Activated T-helper 2 cell treated with anti-CD3 and anti-CD28 coated beads, Interferon-gamma antibody, Interleukin-2, Interleukin-4, amounts not matched to agents 10 μg/mL and 5 μg/mL and 100 μg/mL, durations not matched to agents 14 hours and 24 hours and 36 hours (primary cell): ENCODE data around the gene CTPS1. TPM values are rescaled to one million over a fixed set of nuclear protein-coding genes. Genes with fewer than 3 reads are reported as not detected.
A peak's percentile ranks its signal among the peaks of the same experiment; 100 is the strongest.

ENCODE experiments used
- DNase-seq: peaks from one replicate; pipeline ENCODE4 v3.0.0; 2021; ENCODE audit warnings: low spot score
- H3K27ac Mint-ChIP-seq: one replicate; pipeline ENCODE4 v1.8.0; 2021; ENCODE audit warnings: mixed read lengths
- H3K27me3 Mint-ChIP-seq: one replicate; pipeline ENCODE4 v1.8.0; 2021; ENCODE audit warnings: low read depth, mixed read lengths
- H3K36me3 Mint-ChIP-seq: one replicate; pipeline ENCODE4 v1.8.0; 2021; ENCODE audit warnings: low read depth, mixed read lengths
- H3K4me1 Mint-ChIP-seq: one replicate; pipeline ENCODE4 v1.8.0; 2021; ENCODE audit warnings: low read depth, mixed read lengths
- H3K4me3 Mint-ChIP-seq: one replicate; pipeline ENCODE4 v1.8.0; 2021; ENCODE audit warnings: low read depth, mild to moderate bottlenecking, moderate library complexity, mixed read lengths
- H3K9me3 Mint-ChIP-seq: one replicate; pipeline ENCODE4 v1.8.0; 2021; ENCODE audit warnings: mixed read lengths
- intact Hi-C: fragments of 100-400 bp; cut with micrococcal nuclease; formaldehyde crosslinking; loops from one replicate; pipeline ENCODE4 v1.15.1; 2023
- total RNA-seq: library from RNA; stranded (reverse); gene quantifications from 2 replicates; pipeline ENCODE4 v1.2.3, GENCODE V29; 2022

CTPS1 gene
- total RNA-seq, 1 donor from 2014 or later, result 124 TPM

DNA sequence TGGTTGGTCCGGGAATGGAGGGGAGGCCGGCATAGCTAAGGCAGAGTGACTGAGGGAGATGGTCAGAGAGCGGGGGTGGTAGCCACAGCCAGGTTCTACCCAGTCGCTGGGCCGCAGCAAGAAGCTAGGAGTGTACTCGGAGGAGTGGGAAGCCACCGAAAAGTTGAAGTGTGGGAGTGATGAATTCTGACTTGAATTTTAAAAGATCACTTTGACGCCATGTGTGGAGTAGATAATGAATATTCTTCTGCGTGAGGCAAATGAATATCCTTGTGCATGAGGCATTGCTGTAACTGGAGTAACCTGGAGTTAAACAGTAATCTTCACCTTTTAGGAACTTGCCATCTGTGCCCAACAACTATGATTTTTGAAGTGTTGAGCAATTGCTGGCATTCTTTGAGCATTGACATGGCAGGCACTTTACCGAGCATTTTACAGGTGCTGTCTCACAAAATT, 6.9 kb downstream of the CTPS1 start:
- intact Hi-C loops, result loop anchor here (10.0 kb wide), 2 partner anchors 258 to 1698 kb away; partner anchors contain the start of genes SCMH1 and YBX1
- no peaks in the 10 kb centered on the region for H3K9me3 Mint-ChIP-seq
- no peaks in the 10 kb centered on the region for H3K27me3 Mint-ChIP-seq
- no peak for DNase-seq
- H3K4me3 Mint-ChIP-seq, result no peak overlapping the region
- H3K4me1 Mint-ChIP-seq, result peaks cover 54% of the 10 kb centered on the region
- H3K36me3 Mint-ChIP-seq, result peaks cover 96% of the 10 kb centered on the region
- H3K27ac Mint-ChIP-seq, result peak overlapping the region; percentile 72

DNA sequence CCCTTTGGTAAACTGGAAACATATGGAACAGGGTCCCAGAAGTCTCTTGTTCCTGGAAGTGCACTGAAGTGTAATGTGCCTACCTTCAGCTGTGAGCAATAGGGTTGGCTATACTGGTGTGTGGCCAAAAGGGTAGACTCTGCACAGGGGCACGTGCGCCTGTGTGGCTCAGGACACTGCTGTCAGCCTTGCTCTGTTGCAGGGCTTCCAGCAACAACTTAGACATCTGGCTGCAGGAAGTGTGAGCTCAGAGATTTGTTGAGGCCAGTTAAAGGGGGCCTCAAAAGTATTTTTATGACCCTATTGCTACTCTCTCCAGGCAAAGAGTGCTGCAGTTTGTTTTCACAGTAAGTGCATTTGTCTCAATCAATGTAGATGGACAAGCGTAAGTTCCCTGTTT, 7.5 kb downstream of the CTPS1 start:
- peaks cover 50% of the 10 kb centered on the region for H3K4me1 Mint-ChIP-seq

DNA sequence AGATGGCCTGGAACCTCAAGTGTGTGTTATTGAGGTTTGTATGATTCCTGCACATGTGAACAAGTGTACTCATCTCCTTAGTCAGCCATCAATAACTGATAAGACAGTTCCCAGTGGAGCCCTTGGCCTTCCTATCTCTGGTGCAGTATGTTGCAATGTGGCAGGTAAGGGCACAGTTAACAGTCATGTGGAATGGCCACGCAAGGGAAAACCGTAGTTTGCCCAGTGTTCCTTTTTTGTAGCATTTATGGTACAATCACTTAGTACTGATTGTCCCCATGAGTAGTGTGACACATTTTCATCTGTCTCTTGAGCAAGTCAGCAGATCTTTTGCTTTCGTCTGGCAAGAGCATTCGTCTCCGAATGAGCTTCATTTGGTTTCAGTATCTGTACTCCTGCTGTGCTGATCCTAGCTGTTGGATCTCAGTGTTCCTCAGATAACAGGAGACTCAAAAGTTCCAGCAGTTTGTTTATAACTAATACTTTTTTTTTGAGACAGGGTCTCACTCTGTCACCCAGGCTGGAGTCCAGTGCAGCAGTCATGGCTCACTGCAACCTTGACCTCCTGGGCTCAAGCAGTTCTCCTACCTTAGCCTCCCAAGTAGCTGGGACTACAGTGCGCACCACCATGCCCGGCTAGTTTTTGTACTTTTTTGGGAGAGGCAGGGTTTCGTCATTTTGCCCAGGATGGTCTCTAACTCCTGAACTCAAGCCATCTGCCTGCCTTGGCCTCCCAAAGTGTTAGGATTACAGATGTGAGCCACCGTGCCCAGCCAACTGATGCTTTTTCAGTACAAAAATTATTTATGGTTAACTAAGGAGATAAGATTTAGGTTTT, 8.2 kb downstream of the CTPS1 start:
- intact Hi-C loops, result loop anchor here (10.0 kb wide), 2 partner anchors 257 to 1697 kb away; partner anchors contain the start of genes SCMH1 and YBX1
- H3K9me3 Mint-ChIP-seq, result no peaks in the 10 kb centered on the region
- no peaks in the 10 kb centered on the region for H3K27me3 Mint-ChIP-seq
- H3K4me3 Mint-ChIP-seq, result no peak overlapping the region
- H3K27ac Mint-ChIP-seq, result peak overlapping the region; percentile 55
- DNase-seq, result no peak
- peaks cover 98% of the 10 kb centered on the region for H3K36me3 Mint-ChIP-seq
- H3K4me1 Mint-ChIP-seq, result peaks cover 43% of the 10 kb centered on the region

More for the DNA sequence above, 7.5 kb downstream of the CTPS1 start:
- Mint-ChIP-seq H3K4me3 (no peak overlapping the region), H3K9me3 (no peaks in the 10 kb centered on the region), H3K27me3 (no peaks in the 10 kb centered on the region), H3K27ac (peak overlapping the region; percentile 55), H3K36me3 (peaks cover 98% of the 10 kb centered on the region)
- intact Hi-C loops, result loop anchor here (10.0 kb wide), 2 partner anchors 258 to 1698 kb away; partner anchors contain the start of genes SCMH1 and YBX1
- no peak for DNase-seq

DNA sequence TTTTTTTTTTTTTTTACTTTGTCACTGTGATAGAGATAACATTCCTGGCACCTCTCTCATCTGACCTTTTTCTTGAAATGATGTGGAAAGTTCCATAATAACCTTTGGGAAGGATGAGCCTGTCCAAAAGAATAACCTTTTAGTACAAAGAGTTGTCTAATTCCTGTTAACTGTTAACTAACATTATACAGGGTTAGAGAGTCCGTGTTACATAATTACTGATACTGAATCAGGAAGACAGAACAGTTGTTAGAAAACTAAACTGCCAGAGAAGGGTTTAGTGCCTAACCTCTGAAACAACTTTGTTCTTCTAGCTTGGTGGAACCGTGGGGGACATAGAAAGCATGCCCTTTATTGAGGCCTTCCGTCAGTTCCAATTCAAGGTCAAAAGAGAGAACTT, 8.8 kb downstream of the CTPS1 start:
- H3K27me3 Mint-ChIP-seq, result no peaks in the 10 kb centered on the region
- H3K4me3 Mint-ChIP-seq, result no peak overlapping the region
- H3K4me1 Mint-ChIP-seq, result peaks cover 38% of the 10 kb centered on the region
- H3K9me3 Mint-ChIP-seq, result no peaks in the 10 kb centered on the region
- H3K27ac Mint-ChIP-seq, result peak overlapping the region; percentile 40
- H3K36me3 Mint-ChIP-seq, result peaks cover 98% of the 10 kb centered on the region
- intact Hi-C loops, result loop anchor here (10.0 kb wide), 2 partner anchors 257 to 1697 kb away; partner anchors contain the start of genes SCMH1 and YBX1
- DNase-seq, result no peak

DNA sequence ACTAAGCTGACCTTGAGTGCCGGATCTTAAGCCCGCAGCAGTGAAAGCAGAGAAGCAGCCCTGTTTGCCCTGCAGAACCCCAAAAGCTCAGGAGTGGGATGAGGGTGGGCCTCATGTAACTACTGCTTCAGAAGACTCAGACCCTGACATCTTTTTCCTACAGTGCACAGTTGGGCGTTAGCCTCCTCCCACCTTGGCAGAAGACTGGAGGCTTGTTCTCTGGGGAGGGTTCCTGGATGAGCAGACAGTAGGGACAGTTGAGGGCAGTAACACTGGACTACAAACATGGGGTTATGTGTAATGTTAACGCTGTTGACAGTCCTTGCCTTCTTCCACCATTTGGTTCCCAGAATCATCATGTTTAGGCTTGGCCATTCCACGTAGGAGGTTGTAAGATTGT, 9.6 kb downstream of the CTPS1 start:
- no peak overlapping the region for H3K4me3 Mint-ChIP-seq
- H3K27ac Mint-ChIP-seq, result no peak overlapping the region
- H3K4me1 Mint-ChIP-seq, result peaks cover 31% of the 10 kb centered on the region
- H3K36me3 Mint-ChIP-seq, result peaks cover 98% of the 10 kb centered on the region
- intact Hi-C loops, result loop anchor here (10.0 kb wide), 2 partner anchors 256 to 1696 kb away; partner anchors contain the start of genes SCMH1 and YBX1
- no peak for DNase-seq
- H3K27me3 Mint-ChIP-seq, result no peaks in the 10 kb centered on the region
- H3K9me3 Mint-ChIP-seq, result no peaks in the 10 kb centered on the region

DNA sequence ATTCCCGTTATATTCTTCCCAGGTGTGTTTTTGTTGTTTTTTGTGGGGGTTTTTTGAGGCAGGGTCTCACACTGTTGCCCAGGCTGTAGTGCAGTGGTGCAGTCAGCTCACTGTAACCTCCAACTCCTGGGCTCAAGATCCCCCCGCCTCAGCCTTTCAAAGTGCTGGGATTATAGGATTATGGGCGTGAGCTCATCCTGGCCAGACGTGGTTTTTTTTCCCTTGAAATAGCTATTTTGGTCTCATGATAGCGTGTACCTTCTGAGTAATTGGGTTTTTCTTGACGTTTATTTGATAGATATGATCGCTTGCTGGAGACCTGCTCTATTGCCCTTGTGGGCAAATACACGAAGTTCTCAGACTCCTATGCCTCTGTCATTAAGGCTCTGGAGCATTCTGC, 17.6 kb downstream of the CTPS1 start:
- H3K36me3 Mint-ChIP-seq, result peaks cover 91% of the 10 kb centered on the region
- peaks cover 9% of the 10 kb centered on the region for H3K4me1 Mint-ChIP-seq
- H3K9me3 Mint-ChIP-seq, result no peaks in the 10 kb centered on the region
- H3K4me3 Mint-ChIP-seq, result no peak overlapping the region
- H3K27ac Mint-ChIP-seq, result no peak overlapping the region
- no peaks in the 10 kb centered on the region for H3K27me3 Mint-ChIP-seq
- intact Hi-C loops, result no loop called here
- DNase-seq, result no peak

DNA sequence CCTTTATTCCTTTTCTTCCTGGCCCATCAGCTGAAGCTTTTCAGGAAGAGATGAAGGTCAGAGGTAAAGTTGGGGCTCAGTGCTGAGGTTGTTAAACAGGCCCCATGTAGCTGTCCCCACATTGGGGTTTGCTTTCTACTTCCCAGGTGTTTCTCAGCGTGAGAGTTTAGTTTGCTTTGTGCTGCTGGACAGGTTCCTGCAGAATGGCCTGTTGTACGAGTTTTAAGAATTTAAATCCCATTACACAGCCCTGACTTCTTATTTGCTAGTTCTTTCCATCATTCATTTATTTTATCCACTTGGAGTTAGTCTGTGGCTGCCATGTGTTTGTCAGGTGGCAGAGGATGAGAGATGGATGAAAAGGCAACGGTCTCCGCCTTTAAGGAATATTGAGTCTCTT, 19.2 kb downstream of the CTPS1 start:
- Mint-ChIP-seq H3K27me3 (no peaks in the 10 kb centered on the region), H3K36me3 (peaks cover 92% of the 10 kb centered on the region), H3K4me3 (no peak overlapping the region), H3K9me3 (no peaks in the 10 kb centered on the region), H3K27ac (no peak overlapping the region), H3K4me1 (peaks cover 24% of the 10 kb centered on the region)
- intact Hi-C loops, result no loop called here
- DNase-seq, result no peak

DNA sequence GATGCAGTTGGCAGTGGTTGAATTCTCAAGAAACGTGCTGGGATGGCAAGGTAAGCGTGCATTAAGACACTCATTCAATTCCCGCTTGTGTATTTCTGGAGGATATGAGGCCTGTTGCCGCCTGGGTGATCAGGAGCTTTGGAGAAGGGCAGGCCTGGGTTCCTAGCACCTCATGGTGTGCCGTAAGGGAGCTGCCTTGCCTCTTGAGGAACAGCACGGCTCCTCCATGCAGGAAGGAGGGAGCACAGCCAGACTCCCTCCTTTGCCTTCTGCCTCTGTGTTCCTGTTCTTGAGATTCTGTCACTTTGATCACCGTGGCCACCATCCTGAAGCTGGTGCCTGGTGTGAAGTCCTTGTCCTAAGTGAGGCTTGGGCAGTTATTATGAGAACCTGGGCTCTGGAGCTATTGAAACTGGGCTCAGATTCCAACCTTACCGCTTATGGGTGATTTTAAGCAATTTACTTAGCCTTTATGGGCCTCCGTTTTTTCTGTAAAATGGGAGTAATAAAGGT, 23.7 kb downstream of the CTPS1 start:
- no peaks in the 10 kb centered on the region for H3K27me3 Mint-ChIP-seq
- intact Hi-C loops, result loop anchor here (1.0 kb wide), 1 partner anchor 19 kb away; no protein-coding TSS in a partner anchor
- H3K4me3 Mint-ChIP-seq, result no peak overlapping the region
- H3K9me3 Mint-ChIP-seq, result no peaks in the 10 kb centered on the region
- peak overlapping the region; percentile 33 for H3K27ac Mint-ChIP-seq
- H3K36me3 Mint-ChIP-seq, result peaks cover 92% of the 10 kb centered on the region
- DNase-seq, result no peak
- H3K4me1 Mint-ChIP-seq, result peaks cover 27% of the 10 kb centered on the region

DNA sequence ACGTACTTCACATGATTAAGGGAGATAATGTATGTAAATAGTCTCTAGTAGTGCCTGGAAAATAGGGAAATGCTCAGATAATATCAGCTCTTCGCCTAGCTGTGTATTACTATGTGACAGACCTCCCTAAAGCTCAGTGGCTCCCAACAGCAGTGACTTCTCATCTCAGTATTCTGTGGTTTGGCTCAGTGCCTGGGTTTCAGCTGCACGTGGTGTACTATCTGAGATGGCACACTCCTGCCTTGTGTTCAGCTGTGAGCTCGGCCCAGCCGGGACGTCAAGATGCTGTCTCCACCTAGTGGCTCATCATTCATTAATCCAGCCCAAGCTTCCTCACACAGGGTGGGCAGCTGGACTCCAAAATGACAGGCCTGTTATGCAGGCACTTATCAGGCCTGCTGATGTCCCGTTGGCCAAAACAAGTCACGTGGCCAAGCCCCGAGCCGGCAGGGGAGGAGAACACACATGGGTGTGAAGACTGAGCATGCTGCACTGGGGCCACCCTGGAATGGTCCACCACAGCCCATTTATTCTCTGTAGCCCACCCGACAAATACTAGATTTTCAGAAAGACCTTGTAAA, 24.2 kb downstream of the CTPS1 start:
- intact Hi-C loops, result loop anchor here (1.0 kb wide), 1 partner anchor 19 kb away; no protein-coding TSS in a partner anchor
- Mint-ChIP-seq H3K27me3 (no peaks in the 10 kb centered on the region), H3K4me1 (peaks cover 27% of the 10 kb centered on the region), H3K36me3 (peaks cover 93% of the 10 kb centered on the region), H3K27ac (peak overlapping the region; percentile 33), H3K4me3 (no peak overlapping the region), H3K9me3 (no peaks in the 10 kb centered on the region)
- DNase-seq, result peak; percentile 75

DNA sequence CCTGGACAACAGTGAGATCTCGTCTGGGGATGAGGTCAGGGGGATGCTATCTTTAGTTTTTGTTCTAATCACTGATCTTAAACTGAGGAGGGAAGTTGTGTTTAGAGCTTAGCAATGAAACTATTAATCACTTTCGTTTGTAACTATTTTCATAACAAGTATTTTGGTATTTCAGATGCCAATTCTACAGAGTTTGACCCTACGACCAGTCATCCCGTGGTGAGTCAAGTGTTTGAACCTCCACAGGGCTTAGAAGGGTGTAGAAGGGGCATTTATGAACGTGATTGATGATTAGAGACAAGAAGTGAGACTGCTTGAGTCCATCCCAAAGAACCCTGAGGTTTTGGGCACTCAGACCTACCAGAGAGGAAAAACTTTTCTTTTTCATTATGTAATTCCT, 26.4 kb downstream of the CTPS1 start:
- H3K9me3 Mint-ChIP-seq, result no peaks in the 10 kb centered on the region
- no peak overlapping the region for H3K27ac Mint-ChIP-seq
- no peak overlapping the region for H3K4me3 Mint-ChIP-seq
- peaks cover 96% of the 10 kb centered on the region for H3K36me3 Mint-ChIP-seq
- intact Hi-C loops, result no loop called here
- DNase-seq, result no peak
- H3K4me1 Mint-ChIP-seq, result peaks cover 22% of the 10 kb centered on the region
- no peaks in the 10 kb centered on the region for H3K27me3 Mint-ChIP-seq

DNA sequence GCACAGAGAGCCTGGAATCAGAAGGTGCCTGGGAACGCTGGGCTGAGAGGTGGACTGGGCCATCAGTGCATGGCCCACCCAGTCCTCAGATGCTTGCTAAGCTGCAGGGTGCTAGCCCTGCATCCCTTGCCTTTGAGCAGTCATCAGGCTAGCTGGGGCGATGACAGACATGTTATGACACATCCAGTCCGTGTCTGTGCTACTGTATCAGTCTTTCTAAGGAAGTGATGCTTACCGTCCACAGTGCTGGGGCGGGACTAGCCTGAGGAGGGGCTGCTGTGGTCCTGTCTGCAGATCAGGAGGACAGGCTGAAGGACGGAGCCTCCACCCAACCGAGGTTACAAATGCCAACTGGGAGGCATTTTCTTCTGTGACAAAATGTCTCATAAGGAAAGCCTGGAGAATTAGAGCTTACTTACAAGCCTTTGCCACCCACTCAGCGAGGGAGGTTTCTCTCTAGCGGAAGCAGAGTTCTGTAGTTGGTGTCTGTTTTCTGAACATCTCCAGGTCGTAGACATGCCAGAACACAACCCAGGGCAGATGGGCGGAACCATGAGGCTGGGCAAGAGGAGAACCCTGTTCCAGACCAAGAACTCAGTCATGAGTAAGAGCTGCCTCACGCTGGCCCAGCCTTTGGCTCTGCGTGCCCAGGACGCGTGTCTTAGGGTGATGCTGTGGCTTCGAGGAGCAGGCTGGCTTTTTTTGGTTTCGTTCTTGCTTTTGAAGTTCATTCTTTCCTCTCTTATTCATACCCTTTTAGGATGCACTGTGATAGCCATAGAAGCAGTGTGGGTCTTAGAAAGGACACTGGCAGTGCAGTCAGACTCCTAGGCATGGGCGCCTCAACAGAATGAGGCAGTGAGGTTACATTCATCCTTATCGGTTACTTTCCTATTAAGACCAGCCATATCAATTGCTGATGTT, 27.7 kb downstream of the CTPS1 start:
- Mint-ChIP-seq H3K9me3 (no peaks in the 10 kb centered on the region), H3K27me3 (no peaks in the 10 kb centered on the region), H3K36me3 (peaks cover 95% of the 10 kb centered on the region), H3K27ac (no peak overlapping the region), H3K4me3 (no peak overlapping the region), H3K4me1 (peaks cover 17% of the 10 kb centered on the region)
- intact Hi-C loops, result no loop called here
- no peak for DNase-seq

DNA sequence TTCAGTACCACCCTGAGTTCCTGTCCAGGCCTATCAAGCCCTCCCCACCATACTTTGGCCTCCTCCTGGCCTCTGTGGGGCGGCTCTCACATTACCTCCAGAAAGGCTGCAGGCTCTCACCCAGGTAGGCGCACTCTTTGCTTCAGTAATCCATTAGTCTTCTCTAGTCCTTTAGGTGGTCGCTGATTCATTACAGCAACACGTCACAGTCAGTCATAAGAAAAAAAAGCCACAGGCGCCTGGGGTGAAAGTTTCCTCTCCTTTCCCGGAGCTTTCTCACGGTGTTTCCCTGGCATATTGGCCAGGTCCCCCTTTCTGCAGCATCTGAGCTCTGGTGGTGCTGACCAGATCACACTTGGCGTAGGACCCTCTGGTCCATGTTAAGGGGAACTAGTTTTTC, 30.0 kb downstream of the CTPS1 start:
- intact Hi-C loops, result no loop called here
- H3K9me3 Mint-ChIP-seq, result no peaks in the 10 kb centered on the region
- H3K4me3 Mint-ChIP-seq, result no peak overlapping the region
- no peak overlapping the region for H3K27ac Mint-ChIP-seq
- H3K27me3 Mint-ChIP-seq, result no peaks in the 10 kb centered on the region
- H3K36me3 Mint-ChIP-seq, result peaks cover 89% of the 10 kb centered on the region
- H3K4me1 Mint-ChIP-seq, result no peaks in the 10 kb centered on the region
- no peak for DNase-seq
